GM12891 (cell line): ENCODE data around the gene STH.

ENCODE experiments used
- DNase-seq: peaks from one replicate; pipeline ENCODE4 v3.0.0; 2011; ENCODE audit warnings: low spot score; ENCODE audit not compliant: insufficient read length
- FAIRE-seq: peaks from 2 replicates; lab custom pipeline; 2011; peaks lifted over from hg19 to GRCh38; lab: Jason Lieb, UNC
- PAX5 ChIP-seq: IDR thresholded peaks from 2 replicates; pipeline ENCODE4 v1.6.1; 2011; ENCODE audit warnings: low read length, moderate library complexity, mild to moderate bottlenecking; ENCODE audit not compliant: insufficient read depth, severe bottlenecking
- POLR2A ChIP-seq: IDR thresholded peaks from 2 replicates; pipeline ENCODE4 v1.6.1; 2011; ENCODE audit warnings: low read depth, low read length, control low read depth
- POLR2AphosphoS5 ChIP-seq: IDR thresholded peaks from 2 replicates; pipeline ENCODE4 v1.6.1; 2011; ENCODE audit warnings: low read depth, low read length, control low read depth
- POU2F2 ChIP-seq: IDR thresholded peaks from 2 replicates; pipeline ENCODE4 v1.6.1; 2011; ENCODE audit warnings: low read depth, mild to moderate bottlenecking, control low read depth, low read length, moderate library complexity
- SPI1 ChIP-seq: IDR thresholded peaks from 2 replicates; pipeline ENCODE4 v1.6.1; 2011; ENCODE audit warnings: low read depth, low read length, control low read depth
- TAF1 ChIP-seq: IDR thresholded peaks from 2 replicates; pipeline ENCODE4 v1.6.1; 2011; ENCODE audit warnings: low read depth, low read length, control low read depth

Gene STH

GRCh38 chr17:45958307-45958706 lies 40.7 kb upstream of the STH start:
- FAIRE-seq = no peak
- TF ChIP-seq POLR2A (no peak), POLR2AphosphoS5 (no peak), POU2F2 (no peak), PAX5 (no peak), TAF1 (no peak)
- DNase-seq = no peak

- DNase-seq = no peak
- no peak for FAIRE-seq
- TF ChIP-seq SPI1 = no peak
- TF ChIP-seq POLR2AphosphoS5 = no peak
- TF ChIP-seq POLR2A = no peak
- TF ChIP-seq PAX5 = no peak
- TF ChIP-seq TAF1 = no peak
- TF ChIP-seq POU2F2 = no peak
Observed at GRCh38 chr17:45958994-45959665, 39.9 kb upstream of the STH start.

- DNase-seq = no peak
- FAIRE-seq = no peak
- TF ChIP-seq POLR2AphosphoS5 (no peak), TAF1 (no peak), PAX5 (no peak), SPI1 (no peak), POLR2A (no peak), POU2F2 (no peak)
Observed at GRCh38 chr17:45960311-45960710, 38.7 kb upstream of the STH start.

GRCh38 chr17:45961206-45961605 lies 37.8 kb upstream of the STH start:
- TF ChIP-seq POLR2AphosphoS5 = no peak
- TF ChIP-seq POU2F2 = no peak
- TF ChIP-seq SPI1 = no peak
- no peak for TF ChIP-seq TAF1
- TF ChIP-seq PAX5 = no peak
- TF ChIP-seq POLR2A = no peak
- no peak for DNase-seq

GRCh38 chr17:45962221-45962972 lies 36.7 kb upstream of the STH start:
- no peak for TF ChIP-seq POLR2A
- TF ChIP-seq PAX5 = no peak
- TF ChIP-seq SPI1 = no peak
- no peak for TF ChIP-seq POU2F2
- TF ChIP-seq POLR2AphosphoS5 = no peak
- no peak for TF ChIP-seq TAF1
- no peak for FAIRE-seq

More at GRCh38 chr17:45961206-45961605, 37.8 kb upstream of the STH start:
- no peak for FAIRE-seq

GRCh38 chr17:45963283-45963682 lies 35.8 kb upstream of the STH start:
- no peak for TF ChIP-seq POLR2AphosphoS5
- TF ChIP-seq POU2F2 = no peak
- TF ChIP-seq SPI1 = no peak
- no peak for TF ChIP-seq PAX5
- TF ChIP-seq TAF1 = no peak
- TF ChIP-seq POLR2A = no peak
- no peak for FAIRE-seq
- DNase-seq = no peak

More at GRCh38 chr17:45962221-45962972, 36.7 kb upstream of the STH start:
- DNase-seq = no peak

- TF ChIP-seq POLR2A (no peak), PAX5 (no peak), POU2F2 (no peak), SPI1 (no peak), TAF1 (no peak), POLR2AphosphoS5 (no peak)
- FAIRE-seq (no peak), DNase-seq (no peak)
Observed at GRCh38 chr17:45963889-45964288, 35.2 kb upstream of the STH start.

- no peak for TF ChIP-seq PAX5
- TF ChIP-seq POU2F2 = no peak
- no peak for TF ChIP-seq POLR2A
- no peak for TF ChIP-seq POLR2AphosphoS5
- no peak for TF ChIP-seq SPI1
- no peak for TF ChIP-seq TAF1
- FAIRE-seq (no peak), DNase-seq (no peak)
Observed at GRCh38 chr17:45964634-45965033, 34.4 kb upstream of the STH start.

- FAIRE-seq = no peak
- TF ChIP-seq POU2F2 (no peak), POLR2A (no peak), TAF1 (no peak), SPI1 (no peak)
Observed at GRCh38 chr17:45965812-45966211, 33.2 kb upstream of the STH start.

More at GRCh38 chr17:45965812-45966211, 33.2 kb upstream of the STH start:
- no peak for DNase-seq
